ENCODE data around the gene SEZ6L2.

GRCh38 chr16:29903590-29903989 lies 4.2 kb upstream of the SEZ6L2 start:
- no peak for TF ChIP-seq CTCF (IDR thresholded peaks at IDR 0.05; ENCODE audit: low read length)
- no peak for TF ChIP-seq EZH2 (optimal IDR thresholded peaks at IDR 0.05; ENCODE audit: low read depth, low read length)
- TF ChIP-seq EZH2phosphoT487 (IDR thresholded peaks at IDR 0.05; ENCODE audit: low read length): no peak
